Natural killer cell (primary cell): ENCODE results near the gene PRKACA. TPM values are rescaled to one million over a fixed set of nuclear protein-coding genes. Genes with fewer than 3 reads are reported as not detected.

Experiments used
- ATAC-seq, 3 donors: fragments of 150-1000 bp in 2 of 3; fragments of 200-7000 bp in 1 of 3; cut with Tn5 transposase; 1 replicate in 1 of 3; 2 replicates in 2 of 3; pipeline ENCODE4 v1.10.0; 2021; ENCODE audit warnings: mild to moderate bottlenecking in 2 of 3, moderate library complexity in 2 of 3
- DNase-seq, 2 donors: peaks; one replicate each; pipeline versions ENCODE4 v3.0.0 to v3.0.0-alpha.2; 2013 to 2021; ENCODE audit warnings: mixed read lengths in 1 of 2
- H3K27ac ChIP-seq: one replicate; pipeline ENCODE4 v1.5.1; 2013; ENCODE audit warnings: mild to moderate bottlenecking, low read length
- H3K27me3 ChIP-seq: one replicate; pipeline ENCODE4 v1.6.1; 2013; ENCODE audit warnings: low read length; ENCODE audit not compliant: control insufficient read depth, insufficient read depth
- H3K36me3 ChIP-seq: one replicate; pipeline ENCODE4 v1.6.1; 2013; ENCODE audit warnings: low read length; ENCODE audit not compliant: control insufficient read depth, insufficient read depth
- H3K4me1 ChIP-seq: one replicate; pipeline ENCODE4 v1.6.1; 2013; ENCODE audit warnings: low read length; ENCODE audit not compliant: control insufficient read depth, insufficient read depth
- H3K4me3 ChIP-seq: one replicate; pipeline ENCODE4 v1.5.1; 2013; ENCODE audit warnings: low read length
- H3K9me3 ChIP-seq: one replicate; pipeline ENCODE4 v1.6.1; 2013; ENCODE audit warnings: low read length; ENCODE audit not compliant: control insufficient read depth, insufficient read depth
- H3K27ac Mint-ChIP-seq, 2 donors: one replicate each; pipeline ENCODE4 v1.8.0; 2022; ENCODE audit warnings: mild to moderate bottlenecking in 2 of 2, mixed read lengths in 2 of 2, moderate library complexity in 1 of 2
- H3K27me3 Mint-ChIP-seq, 2 donors: one replicate each; pipeline ENCODE4 v1.8.0; 2022; ENCODE audit warnings: low read depth in 2 of 2, mixed read lengths in 2 of 2
- H3K36me3 Mint-ChIP-seq: one replicate; pipeline ENCODE4 v1.8.0; 2022; ENCODE audit warnings: mixed read lengths
- H3K4me1 Mint-ChIP-seq, 2 donors: one replicate each; pipeline ENCODE4 v1.8.0; 2022; ENCODE audit warnings: mixed read lengths in 2 of 2
- H3K4me3 Mint-ChIP-seq: one replicate; pipeline ENCODE4 v1.8.0; 2022; ENCODE audit warnings: mild to moderate bottlenecking, moderate library complexity, mixed read lengths
- H3K9me3 Mint-ChIP-seq, 2 donors: one replicate each; pipeline ENCODE4 v1.8.0; 2022; ENCODE audit warnings: mixed read lengths in 2 of 2
- CTCF ChIP-seq: fragments of 200-600 bp; IDR thresholded peaks from one replicate; pipeline ENCODE4 v1.8.0; 2022; ENCODE audit warnings: antibody characterized with exemption
- WGBS: methylation state at CpG from one replicate; pipeline ENCODE4 v1.1.7; 2013; ENCODE audit warnings: missing lambda C conversion rate; ENCODE audit not compliant: insufficient coverage; 5-methylcytosine and 5-hydroxymethylcytosine counted together
- intact Hi-C: fragments of 100-400 bp; cut with micrococcal nuclease; formaldehyde crosslinking; loops from one replicate; pipeline ENCODE4 v1.14.2; 2022
- total RNA-seq, 4 donors: library from RNA; stranded (reverse); fragments of 120-200 nt in 1 of 4; gene quantifications; one replicate each; pipeline versions ENCODE4 v1.2.3 to v1.2.4, GENCODE V29; 2013 to 2022

PRKACA gene
- total RNA-seq, 3 donors from 2014 or later (not counting 1 experiment from before 2014, with no cell fraction given): 68.6 to 71.8 (median 69.3) TPM

DNA sequence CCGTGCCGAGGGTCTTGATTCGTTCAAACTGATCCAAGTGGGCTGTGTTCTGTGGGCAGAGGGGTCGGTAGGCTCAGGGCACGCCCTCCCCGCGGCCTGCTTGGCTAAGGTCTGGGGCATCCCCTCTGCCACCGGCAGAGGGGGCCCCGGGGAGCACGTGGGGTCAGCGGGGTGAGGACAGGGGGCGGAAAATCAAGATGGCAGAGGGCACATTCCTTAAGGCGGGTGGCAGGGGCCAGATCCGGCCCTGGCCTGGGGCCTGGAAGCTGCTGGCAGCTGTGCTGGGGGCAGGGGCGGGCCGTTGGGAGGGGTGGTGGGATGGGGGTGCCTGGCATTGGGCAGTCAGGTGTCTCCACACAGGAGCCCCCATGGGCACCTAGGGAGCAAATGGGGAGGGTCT lies 10.7 kb downstream of the PRKACA start:
- no peak overlapping the region for H3K4me3 Mint-ChIP-seq
- H3K27ac ChIP-seq: no peak overlapping the region
- no peaks in the 10 kb centered on the region for H3K9me3 ChIP-seq
- intact Hi-C loops: no loop called here
- H3K27me3 Mint-ChIP-seq: no peaks in the 10 kb centered on the region
- H3K36me3 ChIP-seq: peaks cover 22% of the 10 kb centered on the region
- H3K27ac Mint-ChIP-seq: no peak overlapping the region
- H3K4me3 ChIP-seq: no peak overlapping the region
- DNase-seq: no peak
- no peaks in the 10 kb centered on the region for H3K27me3 ChIP-seq
- no peaks in the 10 kb centered on the region for H3K4me1 ChIP-seq
- no peaks in the 10 kb centered on the region for H3K9me3 Mint-ChIP-seq
- peaks cover 0 to 8% of the 10 kb centered on the region in 2 donors for H3K4me1 Mint-ChIP-seq
- ATAC-seq: no peak
- TF ChIP-seq CTCF: no peak
- WGBS: 93% methylated on average over 16 of the region's 16 CpGs
- no peaks in the 10 kb centered on the region for H3K36me3 Mint-ChIP-seq

DNA sequence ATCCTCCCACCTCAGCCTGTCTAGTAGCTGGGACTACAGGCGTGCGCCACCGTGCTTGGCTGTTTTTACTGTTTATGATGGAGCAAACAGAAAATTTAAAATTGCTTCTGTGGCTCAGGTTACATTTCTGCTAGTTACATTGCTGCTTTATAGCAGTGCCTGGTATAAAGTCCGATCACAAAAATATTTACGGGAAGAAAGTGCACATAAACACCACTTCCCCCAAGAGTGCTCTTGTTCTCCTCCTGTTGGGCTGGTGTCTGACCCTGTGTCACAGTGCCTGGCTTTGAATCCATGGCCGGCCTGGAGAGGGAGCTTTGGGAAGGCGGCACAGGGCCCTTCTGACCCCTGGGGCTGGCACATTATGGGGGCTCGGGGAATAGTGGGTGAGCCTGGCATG lies 11.9 kb downstream of the PRKACA start:
- H3K36me3 ChIP-seq: peaks cover 27% of the 10 kb centered on the region
- 98% methylated on average over 8 of the region's 8 CpGs for WGBS

DNA sequence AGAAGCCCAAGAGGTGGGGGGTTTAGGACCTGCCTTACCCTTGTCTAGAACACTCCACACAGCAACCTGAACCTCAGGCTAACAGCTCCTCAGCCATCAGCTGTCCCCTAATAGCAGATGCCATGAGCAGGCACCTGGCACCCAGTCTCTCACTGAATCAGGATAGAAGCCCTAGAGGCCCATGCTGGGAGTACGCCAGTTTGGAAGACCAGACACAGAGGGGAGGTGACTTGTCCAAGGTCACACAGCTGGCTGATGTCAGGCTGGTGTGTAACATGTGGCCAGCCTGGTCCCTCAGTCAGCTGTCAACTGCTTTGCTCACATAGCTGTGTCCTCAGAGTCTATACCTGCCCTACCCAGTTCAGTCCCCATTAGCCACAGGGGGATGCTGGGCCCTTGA lies 14.3 kb downstream of the PRKACA start:
- no peak overlapping the region for H3K4me3 ChIP-seq
- 100% methylated on average over 1 of the region's 1 CpG for WGBS
- no peaks in the 10 kb centered on the region for H3K27me3 ChIP-seq
- H3K36me3 ChIP-seq: peaks cover 31% of the 10 kb centered on the region
- TF ChIP-seq CTCF: no peak
- no peaks in the 10 kb centered on the region for H3K27me3 Mint-ChIP-seq
- no peak for ATAC-seq
- no peak overlapping the region for H3K27ac ChIP-seq
- no peaks in the 10 kb centered on the region for H3K9me3 Mint-ChIP-seq
- no peaks in the 10 kb centered on the region for H3K4me1 ChIP-seq
- no peaks in the 10 kb centered on the region for H3K9me3 ChIP-seq
- H3K4me3 Mint-ChIP-seq: no peak overlapping the region
- no peak overlapping the region for H3K27ac Mint-ChIP-seq
- no peaks in the 10 kb centered on the region for H3K4me1 Mint-ChIP-seq
- DNase-seq: no peak
- intact Hi-C loops: no loop called here
- H3K36me3 Mint-ChIP-seq: no peaks in the 10 kb centered on the region

More for the DNA sequence above, 11.9 kb downstream of the PRKACA start:
- Histone ChIP-seq H3K4me1 (no peaks in the 10 kb centered on the region), H3K9me3 (no peaks in the 10 kb centered on the region), H3K4me3 (no peak overlapping the region), H3K27ac (no peak overlapping the region), H3K27me3 (no peaks in the 10 kb centered on the region)
- intact Hi-C loops: no loop called here
- H3K36me3 Mint-ChIP-seq: no peaks in the 10 kb centered on the region
- DNase-seq: no peak
- H3K4me3 Mint-ChIP-seq: no peak overlapping the region
- H3K4me1 Mint-ChIP-seq: peaks cover 0 to 4% of the 10 kb centered on the region in 2 donors
- no peaks in the 10 kb centered on the region for H3K9me3 Mint-ChIP-seq
- H3K27ac Mint-ChIP-seq: no peak overlapping the region
- H3K27me3 Mint-ChIP-seq: no peaks in the 10 kb centered on the region
- ATAC-seq: no peak
- no peak for TF ChIP-seq CTCF

- Histone ChIP-seq H3K36me3 (peaks cover 32% of the 10 kb centered on the region), H3K27me3 (no peaks in the 10 kb centered on the region), H3K4me1 (no peaks in the 10 kb centered on the region), H3K27ac (no peak overlapping the region), H3K9me3 (no peaks in the 10 kb centered on the region), H3K4me3 (no peak overlapping the region)
- WGBS: 90% methylated on average over 10 of the region's 10 CpGs
- Mint-ChIP-seq H3K36me3 (no peaks in the 10 kb centered on the region), H3K27me3 (no peaks in the 10 kb centered on the region), H3K4me1 (no peaks in the 10 kb centered on the region), H3K4me3 (no peak overlapping the region), H3K27ac (no peak overlapping the region), H3K9me3 (no peaks in the 10 kb centered on the region)
- TF ChIP-seq CTCF: no peak
- DNase-seq (no peak), ATAC-seq (no peak)
- intact Hi-C loops: no loop called here
Measured at GRCh38 chr19:14102756-14103155, 14.8 kb downstream of the PRKACA start.
